Epithelial cell of proximal tubule (primary cell): ENCODE data around the gene HEPN1. TPM values are rescaled to one million over a fixed set of nuclear protein-coding genes. Genes with fewer than 3 reads are reported as not detected.
A peak's percentile ranks its signal among the peaks of the same experiment; 100 is the strongest.

Experiments
- DNase-seq: peaks from one replicate; pipeline ENCODE4 v3.0.0-alpha.2; 2011; ENCODE audit warnings: low read depth
- H3K4me3 ChIP-seq: 2 replicates; pipeline ENCODE4 v1.5.1; 2011; ENCODE audit warnings: low read depth, mild to moderate bottlenecking, low read length
- CTCF ChIP-seq: conservative IDR thresholded peaks from 2 replicates; pipeline ENCODE4 v1.5.1; 2012; ENCODE audit warnings: low read depth, mild to moderate bottlenecking, low read length
- total RNA-seq: library from RNA; depleted of rRNA; stranded (reverse); fragments of >200 nt; gene quantifications from 2 replicates; pipeline ENCODE4 v1.2.3, GENCODE V29; 2015

HEPN1 gene
- total RNA-seq, 1 donor from 2014 or later: not detected

GRCh38 chr11:124941703-124942102 lies 22.7 kb downstream of the HEPN1 start:
- no peak for DNase-seq
- no peak overlapping the region for H3K4me3 ChIP-seq
- no peak for TF ChIP-seq CTCF

DNA sequence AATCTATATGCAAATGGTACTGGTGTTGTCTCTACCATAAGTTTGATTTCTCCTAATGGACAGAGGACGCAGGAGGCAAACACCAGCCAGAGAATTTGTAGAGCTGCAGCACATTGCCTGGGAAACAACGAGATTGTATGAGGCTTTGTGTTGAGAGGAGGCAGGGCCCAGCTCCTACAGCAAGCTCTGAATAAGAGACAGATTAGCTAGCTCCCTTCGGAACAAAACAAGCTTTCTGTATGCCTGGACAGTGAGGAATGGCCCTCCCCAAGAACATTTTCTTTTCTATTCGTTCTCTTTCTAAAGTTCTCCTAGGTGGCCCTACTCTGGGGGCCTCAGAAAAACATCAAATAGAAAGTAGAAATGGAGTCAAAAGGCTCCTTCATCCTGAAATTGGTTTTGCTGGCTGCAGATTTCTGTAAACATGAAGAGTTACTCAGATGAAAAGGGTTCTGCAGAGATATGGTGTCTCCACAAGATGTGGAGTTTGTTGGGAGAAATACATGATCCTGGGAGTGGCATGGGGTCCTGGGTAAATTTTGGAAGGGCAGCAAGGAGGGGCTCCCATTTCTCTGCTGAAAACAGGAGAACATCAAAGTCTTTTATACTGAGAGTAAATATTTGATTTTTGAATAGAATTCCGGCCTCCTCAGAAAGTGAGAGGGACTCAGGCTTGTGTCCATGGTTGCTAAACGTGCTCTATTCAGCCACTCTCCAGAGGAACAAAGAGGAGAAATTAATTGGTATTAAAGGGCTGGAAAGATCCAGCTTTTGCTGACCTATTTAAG lies 23.6 kb downstream of the HEPN1 start:
- no peak for DNase-seq
- no peak for TF ChIP-seq CTCF
- H3K4me3 ChIP-seq: no peak overlapping the region

DNA sequence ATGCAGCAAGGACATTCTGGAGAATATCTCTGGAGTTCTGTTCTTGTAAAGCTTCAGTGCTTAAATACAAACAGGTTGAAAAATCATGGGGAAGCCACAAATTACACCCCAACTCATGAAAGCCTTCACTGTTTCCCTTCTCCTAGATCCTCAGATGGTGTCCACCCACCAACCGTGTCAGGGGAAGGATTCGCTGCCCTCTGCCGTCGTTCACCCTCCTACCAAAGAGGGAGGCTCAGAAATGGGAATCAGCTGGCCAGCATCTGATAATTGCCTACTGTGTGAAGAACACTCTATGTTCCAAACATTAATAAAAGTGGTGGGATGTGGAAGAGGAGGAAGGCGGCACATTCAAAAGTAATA lies 24.2 kb downstream of the HEPN1 start:
- no peak overlapping the region for H3K4me3 ChIP-seq
- DNase-seq: no peak
- TF ChIP-seq CTCF: no peak

- no peak for DNase-seq
- no peak overlapping the region for H3K4me3 ChIP-seq
- no peak for TF ChIP-seq CTCF
Measured at GRCh38 chr11:124943741-124944140, 24.7 kb downstream of the HEPN1 start.

GRCh38 chr11:124944565-124944964 lies 25.5 kb downstream of the HEPN1 start:
- peak; percentile 27 for DNase-seq
- no peak for TF ChIP-seq CTCF
- H3K4me3 ChIP-seq: no peak overlapping the region

DNA sequence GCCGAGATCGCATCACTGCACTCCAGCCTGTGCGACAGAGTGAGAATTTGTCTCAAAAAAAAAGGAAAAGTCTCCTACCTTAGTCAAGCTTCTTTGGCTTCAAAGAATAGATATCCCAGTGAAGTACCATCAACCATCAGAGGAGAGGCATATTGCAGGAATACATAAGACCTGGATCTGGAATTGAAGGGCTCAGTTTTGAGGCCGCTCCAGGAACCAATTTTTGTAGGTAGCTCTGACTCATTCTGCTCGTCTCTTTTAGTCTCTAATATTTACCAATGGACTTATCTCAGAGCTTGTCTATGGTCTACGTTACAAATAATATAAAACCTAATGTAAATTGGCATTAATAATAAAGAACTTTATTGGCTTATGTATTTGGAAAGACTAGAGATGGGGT lies 26.8 kb downstream of the HEPN1 start:
- TF ChIP-seq CTCF: no peak
- no peak overlapping the region for H3K4me3 ChIP-seq
- no peak for DNase-seq

GRCh38 chr11:124946735-124947141 lies 27.7 kb downstream of the HEPN1 start:
- DNase-seq: no peak
- H3K4me3 ChIP-seq: no peak overlapping the region
- TF ChIP-seq CTCF: no peak
